ENCODE data around the gene CLK3. TPM values are rescaled to one million over a fixed set of nuclear protein-coding genes. Genes with fewer than 3 reads are reported as not detected.

CLK3 gene
- total RNA-seq, 1 donor from 2014 or later = 89.1 TPM

DNA sequence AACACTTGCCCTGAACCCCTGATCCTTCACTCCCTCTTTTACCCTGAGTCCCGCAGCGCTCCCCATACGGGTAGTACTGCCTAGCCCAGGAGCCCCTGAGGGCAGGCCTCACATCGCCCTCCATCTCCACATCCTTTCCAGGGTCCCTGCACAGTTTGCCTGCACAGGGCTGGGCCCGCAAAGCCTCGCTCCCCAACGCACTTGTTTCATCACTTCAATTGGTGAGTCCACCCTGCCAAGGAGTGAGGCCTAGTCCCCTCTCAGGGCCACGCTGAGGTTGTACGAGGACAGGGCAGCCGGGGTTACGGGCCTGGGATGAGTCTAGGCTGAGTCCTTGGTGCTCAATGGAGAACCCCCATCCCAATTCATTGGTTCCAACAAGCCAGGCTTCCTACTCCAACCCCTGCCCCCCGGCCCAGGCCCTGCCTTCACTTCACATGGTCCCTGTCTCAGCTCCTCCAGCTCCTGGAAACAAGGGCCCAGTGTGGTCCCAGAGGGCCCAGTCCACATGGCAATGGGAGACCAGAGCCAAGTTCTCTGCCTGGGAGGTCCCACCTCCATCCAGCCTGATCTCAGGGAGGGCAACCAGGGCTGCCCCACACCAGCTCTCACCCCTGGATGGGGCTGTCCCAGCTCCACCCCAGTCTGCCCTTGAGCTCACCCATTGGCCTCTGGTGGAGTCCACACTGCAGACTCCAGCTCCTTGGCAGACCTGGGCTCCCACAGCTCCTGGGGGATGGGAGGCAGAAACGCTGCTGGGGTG, 12.4 kb upstream of the CLK3 start:
- Histone ChIP-seq H3K4me3 (no peak overlapping the region), H3K9me3 (no peaks in the 10 kb centered on the region), H3K36me3 (no peaks in the 10 kb centered on the region), H3K27ac (no peak overlapping the region), H3K4me1 (peaks cover 11% of the 10 kb centered on the region), H3K27me3 (no peaks in the 10 kb centered on the region)
- TF ChIP-seq POLR2AphosphoS5 (IDR thresholded peaks at IDR 0.05; ENCODE audit: insufficient read depth in 1 of 2, low read depth in 1 of 2) = no peak
- no peak for TF ChIP-seq POLR2A (IDR thresholded peaks at IDR 0.05)
- TF ChIP-seq CTCF (IDR thresholded peaks at IDR 0.05) = no peak
- intact Hi-C loops (cut with DNase I) = no loop called here
- DNase-seq (ENCODE audit: extremely low spot score in 2 of 2) = no peak

DNA sequence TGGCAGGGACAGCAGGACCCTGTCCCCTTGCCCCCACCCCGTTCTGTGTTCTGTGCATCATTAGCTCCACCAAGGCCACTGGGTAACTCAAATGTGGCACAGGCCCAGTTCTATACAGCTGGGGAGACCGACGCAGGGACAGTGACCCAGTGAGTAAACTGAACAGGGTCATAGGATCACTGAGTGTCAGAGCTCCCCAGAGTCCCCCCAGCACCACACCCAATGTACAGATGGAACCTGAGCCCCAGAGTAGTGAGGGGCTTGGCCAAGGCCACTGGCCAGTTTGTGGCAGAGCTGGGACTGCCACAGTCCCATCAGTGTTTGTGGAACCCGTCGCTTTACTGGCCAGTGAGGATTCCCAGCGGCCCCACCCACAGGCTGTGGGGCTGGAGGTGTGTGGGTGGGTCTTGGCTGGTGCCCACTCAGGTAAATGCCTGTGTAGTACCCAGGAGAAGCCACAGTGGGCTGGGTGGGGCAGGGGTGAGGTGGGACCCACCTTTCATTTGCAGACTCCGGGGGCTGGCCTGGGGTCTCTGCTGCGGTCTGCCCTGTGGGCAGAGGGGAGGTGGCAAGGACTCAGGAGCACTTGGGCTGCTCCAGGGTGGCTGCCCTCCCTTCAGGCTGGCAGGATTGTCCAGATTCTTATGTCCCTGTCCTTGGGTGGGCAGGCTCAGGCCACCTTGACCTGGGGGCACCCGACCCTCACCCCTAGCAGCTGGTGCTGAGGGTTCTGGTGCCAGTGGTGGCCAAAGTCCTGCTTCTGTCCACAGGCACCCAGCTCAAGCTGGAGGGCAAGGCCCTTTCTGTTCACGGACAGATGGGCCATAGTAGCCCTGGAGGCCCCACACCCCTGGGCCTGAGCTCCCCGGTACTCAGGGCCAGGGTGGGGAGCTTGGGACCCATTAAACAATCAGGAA, 11.6 kb upstream of the CLK3 start:
- TF ChIP-seq CTCF (IDR thresholded peaks at IDR 0.05) (no peak), POLR2A (IDR thresholded peaks at IDR 0.05) (no peak), POLR2AphosphoS5 (IDR thresholded peaks at IDR 0.05; ENCODE audit: insufficient read depth in 1 of 2, low read depth in 1 of 2) (no peak)
- Histone ChIP-seq H3K27me3 (no peaks in the 10 kb centered on the region), H3K4me1 (peaks cover 8% of the 10 kb centered on the region), H3K4me3 (no peak overlapping the region), H3K36me3 (no peaks in the 10 kb centered on the region), H3K9me3 (no peaks in the 10 kb centered on the region), H3K27ac (no peak overlapping the region)
- DNase-seq (ENCODE audit: extremely low spot score in 2 of 2) = no peak
- intact Hi-C loops (cut with DNase I) = no loop called here

DNA sequence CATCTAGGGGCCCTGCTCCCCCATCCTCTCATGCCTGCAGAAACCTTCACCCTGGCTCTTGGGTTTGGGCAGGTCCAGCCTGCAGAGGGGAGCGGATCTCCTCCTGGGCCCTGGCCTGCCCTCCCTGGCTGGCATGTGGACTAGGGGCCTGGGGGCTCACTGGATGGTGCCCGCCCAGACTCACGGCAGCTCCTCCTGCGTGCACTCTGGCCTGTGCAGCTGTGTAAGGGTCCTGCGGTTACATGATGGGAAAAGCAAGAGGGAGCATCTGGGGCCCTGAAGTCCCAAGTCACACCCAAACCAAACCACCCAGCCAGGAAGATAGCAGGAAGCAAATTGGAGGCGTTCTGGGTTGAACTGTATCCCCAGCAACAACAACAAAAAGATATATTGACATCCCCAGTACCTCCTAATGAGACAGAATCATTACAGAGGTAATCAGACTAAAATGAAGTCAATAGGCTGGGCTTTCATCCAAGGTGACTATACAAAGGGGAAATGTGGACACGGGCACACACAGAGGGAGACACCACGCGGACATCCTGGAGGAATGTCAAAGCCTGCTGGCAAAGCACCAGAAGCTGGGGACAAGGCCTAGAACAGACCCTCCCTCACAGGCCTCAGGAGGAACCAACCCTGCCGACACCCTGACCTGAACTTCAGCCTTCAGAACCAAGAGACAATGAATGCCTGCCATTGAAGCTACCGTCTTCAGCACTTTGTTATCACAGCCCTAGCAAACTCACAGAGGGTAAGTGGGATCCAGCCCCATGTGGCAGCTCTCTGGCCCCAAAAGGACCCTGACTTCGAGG, 10.4 kb upstream of the CLK3 start:
- Histone ChIP-seq H3K9me3 (no peaks in the 10 kb centered on the region), H3K4me3 (no peak overlapping the region), H3K36me3 (no peaks in the 10 kb centered on the region), H3K27ac (no peak overlapping the region), H3K27me3 (no peaks in the 10 kb centered on the region), H3K4me1 (no peaks in the 10 kb centered on the region)
- intact Hi-C loops (cut with DNase I) = no loop called here
- TF ChIP-seq POLR2AphosphoS5 (IDR thresholded peaks at IDR 0.05; ENCODE audit: insufficient read depth in 1 of 2, low read depth in 1 of 2) (no peak), CTCF (IDR thresholded peaks at IDR 0.05) (no peak), POLR2A (IDR thresholded peaks at IDR 0.05) (no peak)
- no peak for DNase-seq (ENCODE audit: extremely low spot score in 2 of 2)

GRCh38 chr15:74605795-74606150, 9.9 kb upstream of the CLK3 start:
- Histone ChIP-seq H3K4me3 (no peak overlapping the region), H3K4me1 (no peaks in the 10 kb centered on the region), H3K9me3 (no peaks in the 10 kb centered on the region), H3K27ac (no peak overlapping the region), H3K27me3 (no peaks in the 10 kb centered on the region), H3K36me3 (no peaks in the 10 kb centered on the region)
- DNase-seq (ENCODE audit: extremely low spot score in 2 of 2) = no peak
- TF ChIP-seq CTCF (IDR thresholded peaks at IDR 0.05) = no peak
- TF ChIP-seq POLR2AphosphoS5 (IDR thresholded peaks at IDR 0.05; ENCODE audit: insufficient read depth in 1 of 2, low read depth in 1 of 2) = no peak
- TF ChIP-seq POLR2A (IDR thresholded peaks at IDR 0.05) = no peak
- intact Hi-C loops (cut with DNase I) = no loop called here

Data from vagina (tissue), 2 donors.